Right ventricle myocardium superior (tissue), 1 donor: ENCODE data around the gene PHOSPHO2. TPM values are rescaled to one million over a fixed set of nuclear protein-coding genes. Genes with fewer than 3 reads are reported as not detected.

Experiments
- ATAC-seq: fragments of 200-7000 bp; cut with Tn5 transposase; one replicate; pipeline ENCODE4 v1.9.1; 2020; ENCODE audit warnings: mild to moderate bottlenecking; ENCODE audit not compliant: poor library complexity
- DNase-seq: peaks from one replicate; pipeline ENCODE4 v3.0.0-alpha.2; 2020
- intact Hi-C: fragments of 100-400 bp; cut with DNase I; formaldehyde crosslinking; loops from one replicate; pipeline ENCODE4 v1.11.2; 2022
- total RNA-seq: library from RNA; stranded (reverse); fragmentation: NEBNext Ultra II Directional; extraction: Animal tissue kit (Norgen Biotek cat#: 25700); gene quantifications from one replicate; pipeline ENCODE4 v1.2.1, GENCODE V29; 2021
- donor health status: DM: no; HTN: yes; CAD: no; lungs with severe emphysema.

Gene PHOSPHO2
- total RNA-seq, 1 donor from 2014 or later, result 3.3 TPM

GRCh38 chr2:169743549-169743948 is 49.3 kb downstream of the PHOSPHO2 start:
- ATAC-seq, result no peak
- intact Hi-C loops, result no loop called here
- DNase-seq, result no peak

GRCh38 chr2:169746240-169746639 is 52.0 kb downstream of the PHOSPHO2 start:
- intact Hi-C loops, result no loop called here
- DNase-seq (no peak), ATAC-seq (no peak)

GRCh38 chr2:169748319-169748718 is 54.0 kb downstream of the PHOSPHO2 start:
- DNase-seq (no peak), ATAC-seq (no peak)
- intact Hi-C loops, result no loop called here

Other genes with a start within 250 kb of the PHOSPHO2 start
- gene BBS5, start 215.0 kb upstream of the PHOSPHO2 start, total RNA-seq, result 7.4 TPM
- gene KLHL41, start 184.8 kb upstream of the PHOSPHO2 start, total RNA-seq, result 139 TPM
- gene FASTKD1, start 120.6 kb upstream of the PHOSPHO2 start, total RNA-seq, result 111 TPM
- 35.5 TPM for gene PPIG, start 110.1 kb upstream of the PHOSPHO2 start, total RNA-seq
- not detected for gene CFAP210, start 64 bp upstream of the PHOSPHO2 start, total RNA-seq
- gene KLHL23, start 39.4 kb downstream of the PHOSPHO2 start, total RNA-seq, result 23.0 TPM
- gene SSB, start 104.4 kb downstream of the PHOSPHO2 start, total RNA-seq, result 45.4 TPM
- gene METTL5, start 130.4 kb downstream of the PHOSPHO2 start, total RNA-seq, result 69.1 TPM
- gene UBR3, start 133.0 kb downstream of the PHOSPHO2 start, total RNA-seq, result 112 TPM